Spinal cord (tissue), 10 donors: ENCODE measurements around the gene SH3BGRL3. TPM values are rescaled to one million over a fixed set of nuclear protein-coding genes. Genes with fewer than 3 reads are reported as not detected.
"Not testable (repeated sequence)": the region's sequence is repeated elsewhere in the genome, so short reads cannot be mapped to it uniquely, and the experiment has no call there.

Experiments
- DNase-seq, 6 donors: peaks; one replicate each; pipeline versions ENCODE4 v3.0.0 to v3.0.0-alpha.2; 2013 to 2015; ENCODE audit warnings: low spot score in 6 of 6, low read depth in 4 of 6
- H3K27ac ChIP-seq: one replicate; pipeline ENCODE4 v1.5.1; 2013; ENCODE audit warnings: low read depth, low read length, control low read depth
- H3K27me3 ChIP-seq: one replicate; pipeline ENCODE4 v1.6.1; 2013; ENCODE audit warnings: low read length; ENCODE audit not compliant: control insufficient read depth, insufficient read depth
- H3K36me3 ChIP-seq: one replicate; pipeline ENCODE4 v1.6.1; 2013; ENCODE audit warnings: low read length; ENCODE audit not compliant: control insufficient read depth, insufficient read depth
- H3K4me1 ChIP-seq: one replicate; pipeline ENCODE4 v1.6.1; 2013; ENCODE audit warnings: low read length; ENCODE audit not compliant: control insufficient read depth, insufficient read depth
- H3K4me3 ChIP-seq: one replicate; pipeline ENCODE4 v1.5.1; 2013; ENCODE audit warnings: low read depth, low read length, control low read depth
- H3K9me3 ChIP-seq: one replicate; pipeline ENCODE4 v1.6.1; 2013; ENCODE audit warnings: low read length; ENCODE audit not compliant: control insufficient read depth, insufficient read depth
- WGBS: methylation state at CpG from one replicate; pipeline ENCODE4 v1.1.5; 2013; ENCODE audit warnings: missing lambda C conversion rate; ENCODE audit not compliant: insufficient coverage; 5-methylcytosine and 5-hydroxymethylcytosine counted together
- polyA plus RNA-seq, 2 donors: library from polyadenylated mRNA; unstranded; fragments of 120-200 nt; gene quantifications; one replicate each; pipeline ENCODE4 v1.2.1, GENCODE V29; 2013; ENCODE audit not compliant: insufficient read length in 2 of 2
- total RNA-seq, 2 donors: library from RNA; depleted of rRNA in 1 of 2; stranded (reverse); fragments of 120-200 nt in 1 of 2; fragments of >200 nt in 1 of 2; gene quantifications; one replicate each; pipeline versions ENCODE4 v1.2.3 to v1.2.4, GENCODE V29; 2013 to 2014
- donor health status: healthy.

Gene SH3BGRL3
- total and polyA plus RNA-seq, 4 donors: 12.4 to 228 (median 136) TPM

- not testable (repeated sequence) for DNase-seq, H3K4me1 ChIP-seq, H3K27ac ChIP-seq, H3K4me3 ChIP-seq, H3K27me3 ChIP-seq, H3K9me3 ChIP-seq, H3K36me3 ChIP-seq
- 91% methylated on average over 15 of the region's 21 CpGs for WGBS
Measured at GRCh38 chr1:26307966-26308899, 28.3 kb downstream of the SH3BGRL3 start.

DNA sequence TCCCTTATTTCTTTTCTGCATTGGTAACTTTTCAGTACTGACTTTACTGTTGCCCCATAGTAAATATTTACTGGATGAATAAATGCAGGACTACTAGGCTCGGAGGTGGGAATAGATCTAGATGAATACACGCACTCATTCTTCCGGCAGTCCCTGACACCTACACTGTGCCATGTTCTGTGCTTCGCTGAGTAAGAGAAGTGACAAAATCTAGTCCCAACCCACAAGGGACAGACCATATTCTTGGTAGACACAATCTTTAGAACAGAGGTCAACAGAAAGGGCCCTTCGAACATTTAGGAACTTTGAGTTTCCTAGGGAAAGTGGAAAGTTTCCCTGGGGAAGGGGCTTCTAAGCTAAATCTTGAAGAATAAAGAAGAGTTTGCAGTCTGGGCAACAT lies 34.6 kb downstream of the SH3BGRL3 start:
- no peak overlapping the region for H3K27ac ChIP-seq

GRCh38 chr1:26315874-26316850 lies 36.3 kb downstream of the SH3BGRL3 start:
- Histone ChIP-seq H3K9me3 (no peaks in the 10 kb centered on the region), H3K4me3 (no peak overlapping the region), H3K27me3 (no peaks in the 10 kb centered on the region), H3K27ac (no peak overlapping the region), H3K4me1 (no peaks in the 10 kb centered on the region), H3K36me3 (no peaks in the 10 kb centered on the region)
- DNase-seq: no peak
- 85% methylated on average over 3 of the region's 8 CpGs for WGBS

More for the DNA sequence above, 34.6 kb downstream of the SH3BGRL3 start:
- no peak for DNase-seq
- Histone ChIP-seq H3K4me1 (no peaks in the 10 kb centered on the region), H3K27me3 (no peaks in the 10 kb centered on the region), H3K4me3 (no peak overlapping the region), H3K36me3 (no peaks in the 10 kb centered on the region), H3K9me3 (no peaks in the 10 kb centered on the region)
- WGBS: 100% methylated on average over 2 of the region's 5 CpGs

DNA sequence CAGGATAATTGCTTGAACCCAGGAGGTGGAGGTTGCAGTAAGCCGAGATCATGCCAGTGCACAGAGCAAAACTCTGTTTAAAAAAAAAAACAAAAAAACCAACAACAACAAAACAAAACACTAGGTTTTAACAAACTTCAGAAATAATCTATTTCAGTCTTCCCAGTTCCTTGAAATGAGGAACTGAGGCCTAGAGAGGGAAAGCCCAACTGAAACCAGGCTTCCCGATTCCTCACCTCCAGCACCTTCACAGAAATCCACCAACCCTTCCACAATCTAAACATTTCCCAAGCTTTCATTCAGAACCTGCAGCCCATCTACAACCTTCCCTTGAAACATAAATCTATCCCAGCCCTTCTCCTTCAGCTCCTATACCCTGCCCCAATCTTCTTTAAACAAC lies 37.3 kb downstream of the SH3BGRL3 start:
- peaks cover 3% of the 10 kb centered on the region for H3K36me3 ChIP-seq
- DNase-seq: no peak
- H3K27ac ChIP-seq: no peak overlapping the region
- no peaks in the 10 kb centered on the region for H3K27me3 ChIP-seq
- peaks cover 3% of the 10 kb centered on the region for H3K4me1 ChIP-seq
- no peaks in the 10 kb centered on the region for H3K9me3 ChIP-seq
- WGBS: 100% methylated on average over 1 of the region's 2 CpGs
- no peak overlapping the region for H3K4me3 ChIP-seq

GRCh38 chr1:26317612-26318337 lies 37.9 kb downstream of the SH3BGRL3 start, which contains the start of gene CD52:
Gene CD52 (plus strand): TSS chr1:26317958. CDS start chr1:26318018, 60 bp downstream.
- peaks cover 3% of the 10 kb centered on the region for H3K36me3 ChIP-seq
- no peaks in the 10 kb centered on the region for H3K27me3 ChIP-seq
- WGBS: 68% methylated on average over 10 of the region's 12 CpGs
- H3K4me1 ChIP-seq: peaks cover 3% of the 10 kb centered on the region
- no peak for DNase-seq
- H3K27ac ChIP-seq: no peak within 1 kb of the TSS
- no peak within 1 kb of the TSS for H3K4me3 ChIP-seq
- H3K9me3 ChIP-seq: no peaks in the 10 kb centered on the region

GRCh38 chr1:26318338-26319064 lies 38.6 kb downstream of the SH3BGRL3 start:
- WGBS: 91% methylated on average over 5 of the region's 9 CpGs
- Histone ChIP-seq H3K27me3 (no peaks in the 10 kb centered on the region), H3K4me1 (peaks cover 3% of the 10 kb centered on the region), H3K9me3 (no peaks in the 10 kb centered on the region), H3K27ac (no peak overlapping the region), H3K4me3 (no peak overlapping the region), H3K36me3 (peaks cover 3% of the 10 kb centered on the region)
- DNase-seq: no peak

GRCh38 chr1:26320896-26321295 lies 41.0 kb downstream of the SH3BGRL3 start:
- DNase-seq: no peak
- Histone ChIP-seq H3K27ac (no peak overlapping the region), H3K36me3 (peaks cover 3% of the 10 kb centered on the region), H3K27me3 (no peaks in the 10 kb centered on the region), H3K4me1 (peaks cover 3% of the 10 kb centered on the region), H3K4me3 (no peak overlapping the region), H3K9me3 (no peaks in the 10 kb centered on the region)
- no CpG with 5 or more reads among the region's 2 CpGs for WGBS

DNA sequence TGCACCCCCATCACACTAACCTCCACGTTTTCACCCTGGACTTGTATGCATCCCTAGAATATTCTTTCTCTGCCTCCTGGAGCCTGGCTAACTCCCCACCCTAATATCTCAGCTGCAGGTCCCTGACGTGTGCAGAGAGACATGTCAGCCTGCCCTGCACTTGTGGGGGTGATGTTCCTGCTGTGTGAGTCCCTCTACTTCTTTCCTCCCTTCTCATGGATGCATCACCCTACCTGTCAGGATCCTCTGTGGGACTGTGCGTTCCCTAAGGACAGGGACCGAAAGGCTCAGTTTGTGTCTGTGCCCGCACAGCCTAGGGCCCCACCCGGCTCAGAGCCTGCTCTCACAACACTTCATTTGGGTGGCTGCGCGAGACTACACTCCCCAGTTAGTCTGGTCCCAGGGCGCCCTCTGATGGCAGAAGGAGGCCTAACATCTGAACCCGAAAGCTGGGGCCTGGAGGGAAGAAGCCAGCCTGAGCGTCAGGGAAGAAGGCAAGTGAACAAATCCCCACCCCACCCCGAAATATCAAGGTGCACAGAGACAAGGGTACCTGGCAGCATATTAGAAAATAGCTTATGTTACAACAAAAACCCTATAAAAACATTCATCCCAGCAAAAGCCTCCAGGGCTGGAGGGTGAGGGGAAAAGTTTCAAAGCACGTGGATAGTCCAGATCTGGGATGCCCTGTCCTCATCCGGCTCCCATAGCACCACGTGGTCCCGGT lies 41.6 kb downstream of the SH3BGRL3 start:
- H3K4me1 ChIP-seq: peaks cover 3% of the 10 kb centered on the region
- no peak overlapping the region for H3K4me3 ChIP-seq
- no peaks in the 10 kb centered on the region for H3K9me3 ChIP-seq
- H3K27ac ChIP-seq: no peak overlapping the region
- peak; percentile 56 to 92 (median 67) for DNase-seq
- WGBS: 9% methylated on average over 10 of the region's 16 CpGs
- no peaks in the 10 kb centered on the region for H3K27me3 ChIP-seq
- peaks cover 3% of the 10 kb centered on the region for H3K36me3 ChIP-seq
